ENCODE results near the gene MPP2. TPM values are rescaled to one million over a fixed set of nuclear protein-coding genes. Genes with fewer than 3 reads are reported as not detected.

The MPP2 gene
- polyA plus RNA-seq, 1 of the 3 experiments (the other 2 are of a cell fraction) = 8.3 TPM

DNA sequence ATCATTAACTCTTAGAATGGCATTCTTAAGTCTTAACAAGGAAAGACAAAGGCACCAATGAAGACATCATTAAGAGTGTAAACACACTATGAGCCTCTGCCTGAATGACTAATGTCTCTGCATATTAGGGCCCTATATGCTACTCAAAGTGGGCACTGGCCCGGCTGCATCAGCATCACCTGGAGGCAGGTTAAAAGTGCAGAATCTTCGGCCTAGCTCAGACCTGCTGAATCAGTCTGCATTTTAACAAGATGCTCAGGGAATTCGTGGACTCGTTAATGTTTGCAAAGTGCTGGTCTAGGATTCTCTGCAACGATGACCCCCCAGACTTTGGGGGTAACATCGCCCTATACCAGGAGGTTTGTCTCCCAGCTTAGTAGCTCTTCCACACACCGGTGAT lies 81.1 kb downstream of the MPP2 start:
- DNase-seq = no peak
- H2AFZ ChIP-seq (ENCODE audit: low read depth) = no peak overlapping the region
- ChIA-PET CTCF (interaction anchor here (1.2 to 1.6 kb wide), 3 partner anchors 9 to 52 kb away, joined by 3 to 5 read pairs (median 3); partner anchors contain the start of gene CFAP97D1), POLR2A (interaction anchor here (0.8 kb wide), 1 partner anchor 11 kb away, joined by 4 read pairs; no protein-coding TSS in a partner anchor)
- H3K27me3 ChIP-seq (ENCODE audit: insufficient read depth) = no peaks in the 10 kb centered on the region
- TF ChIP-seq ELF1 (IDR thresholded peaks at IDR 0.05) = no peak
- no peak for TF ChIP-seq RXRA (IDR thresholded peaks at IDR 0.05; ENCODE audit: borderline replicate concordance, low read depth)
- TF ChIP-seq, protein P1, sequence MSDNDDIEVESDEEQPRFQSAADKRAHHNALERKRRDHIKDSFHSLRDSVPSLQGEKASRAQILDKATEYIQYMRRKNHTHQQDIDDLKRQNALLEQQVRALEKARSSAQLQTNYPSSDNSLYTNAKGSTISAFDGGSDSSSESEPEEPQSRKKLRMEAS (IDR thresholded peaks at IDR 0.05; ENCODE audit: low read depth) = no peak
- no peak for TF ChIP-seq TAF1 (IDR thresholded peaks at IDR 0.05; ENCODE audit: borderline replicate concordance, low read depth, low read length)
- TF ChIP-seq EZH2phosphoT487 (IDR thresholded peaks at IDR 0.05; ENCODE audit: borderline replicate concordance, low read depth) = no peak
- no peak overlapping the region for H3K4me2 ChIP-seq
- H4K20me1 ChIP-seq (ENCODE audit: insufficient read depth) = no peaks in the 10 kb centered on the region
- H3K4me3 ChIP-seq (ENCODE audit: low read depth in 2 of 2, low read length in 1 of 2) = no peak overlapping the region
- H3K9ac ChIP-seq = no peak overlapping the region
- no peaks in the 10 kb centered on the region for H3F3A ChIP-seq (replicated peaks; ENCODE audit: insufficient read depth)
- no peak overlapping the region for H3K27ac ChIP-seq (ENCODE audit: low read depth in 2 of 2, low read length in 1 of 2)
- H3K79me2 ChIP-seq (ENCODE audit: insufficient read depth) = no peaks in the 10 kb centered on the region; the same call in 1 of the 2 replicates
- 97% methylated on average over 7 of the region's 7 CpGs for WGBS (ENCODE audit: low lambda C conversion rate)
- peaks cover 0 to 5% of the 10 kb centered on the region in 2 experiments; a peak in 1 of 4 replicates for H3K4me1 ChIP-seq (ENCODE audit: control insufficient read depth in 1 of 2, insufficient read depth in 2 of 2, low read depth in 1 of 2, low read length in 1 of 2)
- no peaks in the 10 kb centered on the region for H3K9me2 ChIP-seq
- peaks cover 23 to 37% of the 10 kb centered on the region in 2 experiments for H3K36me3 ChIP-seq (replicated peaks in 1 of 2; ENCODE audit: control insufficient read depth in 1 of 2, insufficient read depth in 2 of 2, low read length in 1 of 2)
- H3K9me3 ChIP-seq = no peaks in the 10 kb centered on the region

DNA sequence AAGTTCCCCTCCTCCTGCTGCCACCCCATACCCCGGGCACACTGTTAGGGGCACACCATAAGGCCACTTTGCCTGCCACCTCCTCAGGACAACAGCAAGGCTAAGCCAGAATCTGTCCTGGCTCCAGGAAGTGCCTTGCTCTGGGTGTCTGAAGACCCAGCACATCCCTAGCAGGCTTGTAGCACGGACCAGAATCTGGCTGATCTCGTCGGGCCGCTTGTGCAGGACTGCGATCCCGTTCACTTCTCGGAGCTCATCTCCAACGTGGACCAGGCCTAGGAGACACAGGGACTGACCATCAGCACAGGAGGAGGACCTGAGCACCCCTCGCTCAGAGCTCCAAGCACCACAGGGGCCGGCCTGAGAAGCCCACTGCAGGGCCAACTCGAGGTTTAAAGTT lies 81.8 kb downstream of the MPP2 start:
- H3K27ac ChIP-seq (ENCODE audit: low read depth in 2 of 2, low read length in 1 of 2) = no peak overlapping the region
- TF ChIP-seq MEF2A (IDR thresholded peaks at IDR 0.05; ENCODE audit: borderline replicate concordance, low read depth) (no peak), RFX5 (IDR thresholded peaks at IDR 0.05; ENCODE audit: low read length) (no peak), YY1 (IDR thresholded peaks at IDR 0.05; ENCODE audit: low read depth) (no peak), NRF1 (IDR thresholded peaks at IDR 0.05; ENCODE audit: low read depth, low read length) (no peak), GATA2 (CRISPR knock-in tag; IDR thresholded peaks at IDR 0.05) (no peak), RAD21 (IDR thresholded peaks at IDR 0.05; ENCODE audit: low read length) (no peak), RXRA (IDR thresholded peaks at IDR 0.05; ENCODE audit: borderline replicate concordance, low read depth) (no peak), JUND (IDR thresholded peaks at IDR 0.05) (no peak), CHD2 (IDR thresholded peaks at IDR 0.05; ENCODE audit: low read length, partially characterized antibody) (no peak), RCOR1 (IDR thresholded peaks at IDR 0.05; ENCODE audit: low read length) (no peak), SMC3 (IDR thresholded peaks at IDR 0.05; ENCODE audit: low read depth, low read length) (no peak), TCF12 (IDR thresholded peaks at IDR 0.05) (no peak), POLR2AphosphoS5 (IDR thresholded peaks at IDR 0.05; ENCODE audit: low read depth, low read length) (no peak), ELF1 (IDR thresholded peaks at IDR 0.05) (no peak), GABPA (IDR thresholded peaks at IDR 0.05; ENCODE audit: low read depth) (no peak)
- TF ChIP-seq, protein P2, sequence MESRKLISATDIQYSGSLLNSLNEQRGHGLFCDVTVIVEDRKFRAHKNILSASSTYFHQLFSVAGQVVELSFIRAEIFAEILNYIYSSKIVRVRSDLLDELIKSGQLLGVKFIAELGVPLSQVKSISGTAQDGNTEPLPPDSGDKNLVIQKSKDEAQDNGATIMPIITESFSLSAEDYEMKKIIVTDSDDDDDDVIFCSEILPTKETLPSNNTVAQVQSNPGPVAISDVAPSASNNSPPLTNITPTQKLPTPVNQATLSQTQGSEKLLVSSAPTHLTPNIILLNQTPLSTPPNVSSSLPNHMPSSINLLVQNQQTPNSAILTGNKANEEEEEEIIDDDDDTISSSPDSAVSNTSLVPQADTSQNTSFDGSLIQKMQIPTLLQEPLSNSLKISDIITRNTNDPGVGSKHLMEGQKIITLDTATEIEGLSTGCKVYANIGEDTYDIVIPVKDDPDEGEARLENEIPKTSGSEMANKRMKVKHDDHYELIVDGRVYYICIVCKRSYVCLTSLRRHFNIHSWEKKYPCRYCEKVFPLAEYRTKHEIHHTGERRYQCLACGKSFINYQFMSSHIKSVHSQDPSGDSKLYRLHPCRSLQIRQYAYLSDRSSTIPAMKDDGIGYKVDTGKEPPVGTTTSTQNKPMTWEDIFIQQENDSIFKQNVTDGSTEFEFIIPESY (IDR thresholded peaks at IDR 0.05; ENCODE audit: borderline replicate concordance, low read depth) = no peak
- TF ChIP-seq, protein P3, sequence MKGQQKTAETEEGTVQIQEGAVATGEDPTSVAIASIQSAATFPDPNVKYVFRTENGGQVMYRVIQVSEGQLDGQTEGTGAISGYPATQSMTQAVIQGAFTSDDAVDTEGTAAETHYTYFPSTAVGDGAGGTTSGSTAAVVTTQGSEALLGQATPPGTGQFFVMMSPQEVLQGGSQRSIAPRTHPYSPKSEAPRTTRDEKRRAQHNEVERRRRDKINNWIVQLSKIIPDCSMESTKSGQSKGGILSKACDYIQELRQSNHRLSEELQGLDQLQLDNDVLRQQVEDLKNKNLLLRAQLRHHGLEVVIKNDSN (IDR thresholded peaks at IDR 0.05; ENCODE audit: borderline replicate concordance, low read depth) = no peak
- TF ChIP-seq, protein P4, sequence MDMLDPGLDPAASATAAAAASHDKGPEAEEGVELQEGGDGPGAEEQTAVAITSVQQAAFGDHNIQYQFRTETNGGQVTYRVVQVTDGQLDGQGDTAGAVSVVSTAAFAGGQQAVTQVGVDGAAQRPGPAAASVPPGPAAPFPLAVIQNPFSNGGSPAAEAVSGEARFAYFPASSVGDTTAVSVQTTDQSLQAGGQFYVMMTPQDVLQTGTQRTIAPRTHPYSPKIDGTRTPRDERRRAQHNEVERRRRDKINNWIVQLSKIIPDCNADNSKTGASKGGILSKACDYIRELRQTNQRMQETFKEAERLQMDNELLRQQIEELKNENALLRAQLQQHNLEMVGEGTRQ (IDR thresholded peaks at IDR 0.05; ENCODE audit: borderline replicate concordance, low read depth, low read length) = no peak
- TF ChIP-seq, protein P5, sequence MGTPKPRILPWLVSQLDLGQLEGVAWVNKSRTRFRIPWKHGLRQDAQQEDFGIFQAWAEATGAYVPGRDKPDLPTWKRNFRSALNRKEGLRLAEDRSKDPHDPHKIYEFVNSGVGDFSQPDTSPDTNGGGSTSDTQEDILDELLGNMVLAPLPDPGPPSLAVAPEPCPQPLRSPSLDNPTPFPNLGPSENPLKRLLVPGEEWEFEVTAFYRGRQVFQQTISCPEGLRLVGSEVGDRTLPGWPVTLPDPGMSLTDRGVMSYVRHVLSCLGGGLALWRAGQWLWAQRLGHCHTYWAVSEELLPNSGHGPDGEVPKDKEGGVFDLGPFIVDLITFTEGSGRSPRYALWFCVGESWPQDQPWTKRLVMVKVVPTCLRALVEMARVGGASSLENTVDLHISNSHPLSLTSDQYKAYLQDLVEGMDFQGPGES (IDR thresholded peaks at IDR 0.05; ENCODE audit: low read depth, low read length) = no peak
- CTCF ChIA-PET = interaction anchor here (1.5 to 1.6 kb wide), 2 partner anchors 8 to 53 kb away, joined by 3 to 5 read pairs; no protein-coding TSS in a partner anchor
- no peaks in the 10 kb centered on the region for H4K20me1 ChIP-seq (ENCODE audit: insufficient read depth)
- DNase-seq = no peak
- no peak overlapping the region for H2AFZ ChIP-seq (ENCODE audit: low read depth)
- H3K9ac ChIP-seq = no peak overlapping the region
- no peaks in the 10 kb centered on the region for H3K27me3 ChIP-seq (ENCODE audit: insufficient read depth)
- no peaks in the 10 kb centered on the region for H3K9me3 ChIP-seq
- H3K9me2 ChIP-seq = no peaks in the 10 kb centered on the region
- 97% methylated on average over 8 of the region's 12 CpGs for WGBS (ENCODE audit: low lambda C conversion rate)
- no peak overlapping the region for H3K4me2 ChIP-seq
- no peaks in the 10 kb centered on the region for H3F3A ChIP-seq (replicated peaks; ENCODE audit: insufficient read depth)
- no peak overlapping the region for H3K4me3 ChIP-seq (ENCODE audit: low read depth in 2 of 2, low read length in 1 of 2)
- peaks cover 0 to 5% of the 10 kb centered on the region in 2 experiments; a peak in 1 of 4 replicates for H3K4me1 ChIP-seq (ENCODE audit: control insufficient read depth in 1 of 2, insufficient read depth in 2 of 2, low read depth in 1 of 2, low read length in 1 of 2)
- H3K36me3 ChIP-seq (replicated peaks in 1 of 2; ENCODE audit: control insufficient read depth in 1 of 2, insufficient read depth in 2 of 2, low read length in 1 of 2) = peaks cover 19 to 33% of the 10 kb centered on the region in 2 experiments
- POLR2A ChIA-PET = no interaction called here
- H3K79me2 ChIP-seq (ENCODE audit: insufficient read depth) = no peaks in the 10 kb centered on the region

Data from SK-N-SH (cell line).